Nephron (organoid): ENCODE results near the gene ERGIC1.
A peak's percentile ranks its signal among the peaks of the same experiment; 100 is the strongest.

ENCODE experiments used
- H3K27ac Mint-ChIP-seq, 3 experiments: 2 replicates each; pipeline ENCODE4 v1.8.0; 2020; ENCODE audit warnings: mixed read lengths in 3 of 3, mild to moderate bottlenecking in 2 of 3, moderate library complexity in 1 of 3
- H3K27me3 Mint-ChIP-seq: 2 replicates; pipeline ENCODE4 v1.8.0; 2021; ENCODE audit warnings: low read depth, mild to moderate bottlenecking, moderate library complexity, mixed read lengths
- H3K36me3 Mint-ChIP-seq: 2 replicates; pipeline ENCODE4 v1.8.0; 2020; ENCODE audit warnings: low read depth, mixed read lengths
- H3K4me1 Mint-ChIP-seq: 2 replicates; pipeline ENCODE4 v1.8.0; 2020; ENCODE audit warnings: mixed read lengths
- H3K4me3 Mint-ChIP-seq, 3 experiments: 2 replicates each; pipeline ENCODE4 v1.8.0; 2020; ENCODE audit warnings: mild to moderate bottlenecking in 3 of 3, mixed read lengths in 3 of 3, moderate library complexity in 2 of 3
- H3K9me3 Mint-ChIP-seq: 2 replicates; pipeline ENCODE4 v1.8.0; 2020; ENCODE audit warnings: mixed read lengths
- TF ChIP-seq, protein P1 (sequence below), 3 experiments: fragments of 200-600 bp; sonication (generic); IDR thresholded peaks; one replicate each; pipeline ENCODE4 v1.5.0; 2021; ENCODE audit warnings: antibody characterized with exemption in 3 of 3; ENCODE audit not compliant: unreplicated experiment in 3 of 3

ERGIC1 gene

DNA sequence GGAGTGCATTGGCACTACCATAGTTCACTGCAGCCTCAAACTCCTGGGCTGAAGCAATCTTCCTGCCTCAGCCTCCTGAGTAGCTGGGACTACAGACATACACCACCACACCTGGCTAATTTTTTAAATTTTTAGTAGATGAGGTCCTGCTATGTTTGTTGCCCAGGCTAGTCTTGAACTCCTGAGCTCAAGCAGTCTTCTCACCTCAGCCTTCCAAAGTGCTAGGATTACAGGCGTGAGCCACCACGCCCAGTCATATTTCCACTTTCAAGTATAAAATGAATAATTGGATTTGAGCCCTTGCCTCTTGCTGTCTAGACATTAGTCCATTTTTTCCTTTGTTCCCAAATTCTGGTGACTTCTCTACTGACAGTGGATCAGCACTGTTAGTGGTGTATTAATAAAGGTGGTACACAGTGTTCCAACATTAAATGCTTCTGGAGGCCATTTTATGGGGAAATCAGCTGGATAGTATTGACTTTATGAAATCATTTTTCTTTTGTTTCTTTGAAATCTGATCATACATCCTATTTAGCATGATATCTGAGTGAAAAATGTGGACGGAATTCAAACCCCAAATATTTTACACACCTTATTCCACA is 165.4 kb downstream of the ERGIC1 start:
- no peak overlapping the region for H3K4me3 Mint-ChIP-seq
- peaks cover 27% of the 10 kb centered on the region for H3K36me3 Mint-ChIP-seq
- TF ChIP-seq, protein P1, sequence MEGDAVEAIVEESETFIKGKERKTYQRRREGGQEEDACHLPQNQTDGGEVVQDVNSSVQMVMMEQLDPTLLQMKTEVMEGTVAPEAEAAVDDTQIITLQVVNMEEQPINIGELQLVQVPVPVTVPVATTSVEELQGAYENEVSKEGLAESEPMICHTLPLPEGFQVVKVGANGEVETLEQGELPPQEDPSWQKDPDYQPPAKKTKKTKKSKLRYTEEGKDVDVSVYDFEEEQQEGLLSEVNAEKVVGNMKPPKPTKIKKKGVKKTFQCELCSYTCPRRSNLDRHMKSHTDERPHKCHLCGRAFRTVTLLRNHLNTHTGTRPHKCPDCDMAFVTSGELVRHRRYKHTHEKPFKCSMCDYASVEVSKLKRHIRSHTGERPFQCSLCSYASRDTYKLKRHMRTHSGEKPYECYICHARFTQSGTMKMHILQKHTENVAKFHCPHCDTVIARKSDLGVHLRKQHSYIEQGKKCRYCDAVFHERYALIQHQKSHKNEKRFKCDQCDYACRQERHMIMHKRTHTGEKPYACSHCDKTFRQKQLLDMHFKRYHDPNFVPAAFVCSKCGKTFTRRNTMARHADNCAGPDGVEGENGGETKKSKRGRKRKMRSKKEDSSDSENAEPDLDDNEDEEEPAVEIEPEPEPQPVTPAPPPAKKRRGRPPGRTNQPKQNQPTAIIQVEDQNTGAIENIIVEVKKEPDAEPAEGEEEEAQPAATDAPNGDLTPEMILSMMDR (IDR thresholded peaks at IDR 0.05; ENCODE audit: unreplicated experiment in 3 of 3): no peak
- H3K9me3 Mint-ChIP-seq: no peaks in the 10 kb centered on the region
- H3K27ac Mint-ChIP-seq: peak overlapping the region in 1 of 3 experiments; percentile 78
- H3K4me1 Mint-ChIP-seq: peaks cover 16% of the 10 kb centered on the region
- no peaks in the 10 kb centered on the region for H3K27me3 Mint-ChIP-seq

GRCh38 chr5:172999974-173000373 is 165.9 kb downstream of the ERGIC1 start:
- H3K36me3 Mint-ChIP-seq: peaks cover 27% of the 10 kb centered on the region
- no peaks in the 10 kb centered on the region for H3K27me3 Mint-ChIP-seq
- peaks cover 17% of the 10 kb centered on the region for H3K4me1 Mint-ChIP-seq
- no peak overlapping the region for H3K4me3 Mint-ChIP-seq
- H3K27ac Mint-ChIP-seq: peak overlapping the region in 1 of 3 experiments; percentile 78
- TF ChIP-seq, protein P1 (IDR thresholded peaks at IDR 0.05; ENCODE audit: unreplicated experiment in 3 of 3): no peak
- H3K9me3 Mint-ChIP-seq: no peaks in the 10 kb centered on the region

GRCh38 chr5:173001229-173001841 is 167.3 kb downstream of the ERGIC1 start:
- Mint-ChIP-seq H3K36me3 (peaks cover 18% of the 10 kb centered on the region), H3K4me3 (no peak overlapping the region), H3K9me3 (no peaks in the 10 kb centered on the region), H3K27ac (peak overlapping the region in 1 of 3 experiments; percentile 72), H3K4me1 (peaks cover 17% of the 10 kb centered on the region), H3K27me3 (no peaks in the 10 kb centered on the region)
- TF ChIP-seq, protein P1 (IDR thresholded peaks at IDR 0.05; ENCODE audit: unreplicated experiment in 3 of 3): no peak
